ENCODE data around the gene CXCL14. TPM values are rescaled to one million over a fixed set of nuclear protein-coding genes. Genes with fewer than 3 reads are reported as not detected.

Gene CXCL14
- polyA plus RNA-seq, 1 experiment: not detected

DNA sequence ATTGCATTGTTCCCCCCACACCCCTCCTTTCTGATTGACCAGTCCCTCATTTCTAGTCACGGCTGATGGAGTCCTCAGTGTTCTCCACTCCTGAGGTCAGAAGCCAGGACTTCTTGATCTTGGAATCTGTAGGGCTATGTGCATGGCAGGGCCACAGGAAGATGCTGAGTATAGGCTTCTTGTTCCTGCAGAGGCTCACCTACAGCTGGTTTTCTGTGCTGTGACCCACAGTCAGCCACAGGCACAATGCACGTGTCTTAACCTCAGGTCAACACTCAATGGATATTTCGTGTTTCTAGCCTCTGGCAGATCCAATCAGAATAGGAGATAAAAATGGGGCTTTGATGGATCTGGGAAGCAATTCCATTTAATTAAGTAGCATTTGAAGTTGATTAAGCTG is 14.3 kb upstream of the CXCL14 start:
- CTCF ChIA-PET: interaction anchor here (1.4 kb wide), 1 partner anchor 23 kb away, joined by 3 read pairs; no protein-coding TSS in a partner anchor
- Histone ChIP-seq H3K9me3 (ENCODE audit: control insufficient read depth, insufficient read depth, low read length) (no peaks in the 10 kb centered on the region), H3K27me3 (ENCODE audit: control insufficient read depth, insufficient read depth, low read length) (no peaks in the 10 kb centered on the region), H3K27ac (ENCODE audit: low read depth, low read length) (no peak overlapping the region), H3K4me3 (ENCODE audit: low read depth, low read length) (no peak overlapping the region)
- TF ChIP-seq, protein P1, sequence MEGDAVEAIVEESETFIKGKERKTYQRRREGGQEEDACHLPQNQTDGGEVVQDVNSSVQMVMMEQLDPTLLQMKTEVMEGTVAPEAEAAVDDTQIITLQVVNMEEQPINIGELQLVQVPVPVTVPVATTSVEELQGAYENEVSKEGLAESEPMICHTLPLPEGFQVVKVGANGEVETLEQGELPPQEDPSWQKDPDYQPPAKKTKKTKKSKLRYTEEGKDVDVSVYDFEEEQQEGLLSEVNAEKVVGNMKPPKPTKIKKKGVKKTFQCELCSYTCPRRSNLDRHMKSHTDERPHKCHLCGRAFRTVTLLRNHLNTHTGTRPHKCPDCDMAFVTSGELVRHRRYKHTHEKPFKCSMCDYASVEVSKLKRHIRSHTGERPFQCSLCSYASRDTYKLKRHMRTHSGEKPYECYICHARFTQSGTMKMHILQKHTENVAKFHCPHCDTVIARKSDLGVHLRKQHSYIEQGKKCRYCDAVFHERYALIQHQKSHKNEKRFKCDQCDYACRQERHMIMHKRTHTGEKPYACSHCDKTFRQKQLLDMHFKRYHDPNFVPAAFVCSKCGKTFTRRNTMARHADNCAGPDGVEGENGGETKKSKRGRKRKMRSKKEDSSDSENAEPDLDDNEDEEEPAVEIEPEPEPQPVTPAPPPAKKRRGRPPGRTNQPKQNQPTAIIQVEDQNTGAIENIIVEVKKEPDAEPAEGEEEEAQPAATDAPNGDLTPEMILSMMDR (IDR thresholded peaks at IDR 0.05; ENCODE audit: low read depth, low read length): no peak
- no peak for DNase-seq (ENCODE audit: low read depth, low spot score)
- POLR2A ChIA-PET: no interaction called here

DNA sequence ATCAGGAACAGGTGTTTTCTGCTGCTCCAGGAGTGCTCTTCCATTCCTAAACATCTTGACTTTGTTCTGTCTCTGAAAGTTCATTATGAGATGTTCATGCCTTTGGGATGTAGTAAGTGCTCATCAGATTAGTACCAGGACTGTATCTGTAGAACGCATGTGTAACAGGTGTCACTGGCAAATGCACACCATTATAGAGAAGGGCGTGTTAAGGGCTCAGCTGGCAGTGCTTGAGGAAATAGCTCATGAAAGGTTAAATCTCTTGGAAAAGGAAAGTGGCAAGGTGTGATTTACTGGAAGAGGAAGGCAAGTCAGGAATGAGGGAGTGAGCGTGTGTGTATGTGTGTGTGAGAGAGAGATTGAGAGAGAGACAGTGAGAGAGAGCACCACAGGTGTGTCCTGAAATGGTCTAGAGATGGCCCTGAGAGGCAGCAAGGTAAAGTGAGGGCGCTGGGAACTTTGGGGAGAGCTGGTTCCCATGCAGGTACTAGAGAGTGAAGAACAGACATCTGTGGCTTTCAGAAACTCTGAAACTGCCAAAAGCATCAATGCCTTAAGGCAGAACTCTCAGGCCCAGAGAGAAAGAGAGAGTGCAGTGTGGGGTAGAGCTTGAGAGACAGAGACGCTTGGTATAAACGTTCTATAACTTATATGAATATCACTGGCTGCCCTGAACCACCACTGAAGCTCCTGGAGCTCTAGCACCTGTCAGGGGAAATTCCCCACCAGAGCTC is 13.7 kb upstream of the CXCL14 start:
- TF ChIP-seq, protein P1 (IDR thresholded peaks at IDR 0.05; ENCODE audit: low read depth, low read length): no peak
- ChIA-PET POLR2A (no interaction called here), CTCF (interaction anchor here (1.4 to 1.5 kb wide), 2 partner anchors 22 to 31 kb away, joined by 3 to 4 read pairs; no protein-coding TSS in a partner anchor)
- Histone ChIP-seq H3K4me3 (ENCODE audit: low read depth, low read length) (no peak overlapping the region), H3K27ac (ENCODE audit: low read depth, low read length) (no peak overlapping the region), H3K27me3 (ENCODE audit: control insufficient read depth, insufficient read depth, low read length) (no peaks in the 10 kb centered on the region), H3K9me3 (ENCODE audit: control insufficient read depth, insufficient read depth, low read length) (no peaks in the 10 kb centered on the region)
- no peak for DNase-seq (ENCODE audit: low read depth, low spot score)

DNA sequence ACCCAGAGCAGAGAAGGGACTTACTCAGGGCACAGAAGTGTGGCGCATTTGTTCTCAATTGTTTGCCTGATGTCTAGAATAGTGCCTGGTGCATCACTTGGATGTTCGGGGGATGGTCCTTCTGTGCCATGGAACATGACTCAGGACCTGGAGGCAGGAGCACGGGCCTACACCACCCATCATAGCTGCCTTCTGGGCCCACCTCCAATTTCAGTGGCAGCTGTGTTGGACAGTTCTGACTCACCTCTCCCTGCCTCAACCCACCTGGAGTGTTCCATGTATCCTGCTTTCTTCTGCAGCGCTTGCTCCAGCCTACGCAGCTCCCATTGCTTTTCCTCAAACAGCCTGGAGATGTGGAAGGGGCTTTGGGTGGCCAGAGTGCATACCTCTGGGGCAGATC is 12.5 kb upstream of the CXCL14 start:
- Histone ChIP-seq H3K9me3 (ENCODE audit: control insufficient read depth, insufficient read depth, low read length) (no peaks in the 10 kb centered on the region), H3K27ac (ENCODE audit: low read depth, low read length) (no peak overlapping the region), H3K27me3 (ENCODE audit: control insufficient read depth, insufficient read depth, low read length) (no peaks in the 10 kb centered on the region), H3K4me3 (ENCODE audit: low read depth, low read length) (no peak overlapping the region)
- POLR2A ChIA-PET: no interaction called here
- DNase-seq (ENCODE audit: low read depth, low spot score): no peak
- CTCF ChIA-PET: interaction anchor here (1.5 kb wide), 1 partner anchor 30 kb away, joined by 4 read pairs; no protein-coding TSS in a partner anchor
- TF ChIP-seq, protein P1 (IDR thresholded peaks at IDR 0.05; ENCODE audit: low read depth, low read length): no peak

DNA sequence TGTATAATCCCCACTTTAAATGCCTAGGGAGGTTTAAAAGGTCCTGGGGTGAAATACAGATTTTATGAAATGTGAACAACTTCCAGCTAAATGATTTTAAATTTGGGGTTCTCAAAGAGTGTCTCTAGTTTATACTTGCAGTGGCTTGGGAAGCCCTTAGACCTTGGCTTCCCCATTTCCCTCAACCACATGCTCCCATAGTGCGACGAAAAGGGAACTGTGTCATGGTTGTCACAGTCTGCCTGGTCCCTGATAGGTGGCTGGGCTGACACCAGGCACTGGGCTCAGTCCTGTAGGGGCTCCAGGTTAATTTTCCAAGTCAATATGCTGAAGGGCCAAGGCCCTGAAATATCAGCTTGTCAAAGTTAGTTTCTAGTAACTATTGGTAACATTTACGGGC is 10.4 kb upstream of the CXCL14 start:
- DNase-seq (ENCODE audit: low read depth, low spot score): no peak
- Histone ChIP-seq H3K27ac (ENCODE audit: low read depth, low read length) (no peak overlapping the region), H3K9me3 (ENCODE audit: control insufficient read depth, insufficient read depth, low read length) (no peaks in the 10 kb centered on the region), H3K4me3 (ENCODE audit: low read depth, low read length) (no peak overlapping the region), H3K27me3 (ENCODE audit: control insufficient read depth, insufficient read depth, low read length) (peaks cover 5% of the 10 kb centered on the region)
- CTCF ChIA-PET: no interaction called here
- TF ChIP-seq, protein P1 (IDR thresholded peaks at IDR 0.05; ENCODE audit: low read depth, low read length): no peak
- POLR2A ChIA-PET: no interaction called here

Data from AG04450 (cell line).